ENCODE data around the gene GAL.

- TF ChIP-seq CTCF (IDR thresholded peaks at IDR 0.05) (no peak), POLR2A (IDR thresholded peaks at IDR 0.05) (no peak)
Observed at GRCh38 chr11:68661014-68661413, 23.3 kb upstream of the GAL start.
